ENCODE results near the gene OSBPL5.

OSBPL5 gene

GRCh38 chr11:3197878-3198528, 32.9 kb upstream of the OSBPL5 start:
- DNase-seq: no peak

- DNase-seq: no peak
These were observed 32.1 kb upstream of the OSBPL5 start for GRCh38 chr11:3197044-3197695.

GRCh38 chr11:3196161-3197043, 31.3 kb upstream of the OSBPL5 start:
- no peak for DNase-seq

GRCh38 chr11:3195251-3196160, 30.4 kb upstream of the OSBPL5 start:
- peak; percentile 11 for DNase-seq

GRCh38 chr11:3194016-3194816, 29.1 kb upstream of the OSBPL5 start:
- DNase-seq: no peak

- DNase-seq: no peak
These were observed 28.4 kb upstream of the OSBPL5 start for GRCh38 chr11:3193373-3194015.

- DNase-seq: no peak
These were observed 27.6 kb upstream of the OSBPL5 start for GRCh38 chr11:3192511-3193372.

GRCh38 chr11:3191586-3192324, 26.6 kb upstream of the OSBPL5 start:
- DNase-seq: no peak

GRCh38 chr11:3190600-3190999, 25.5 kb upstream of the OSBPL5 start:
- DNase-seq: no peak

- DNase-seq: no peak
These were observed 24.9 kb upstream of the OSBPL5 start for GRCh38 chr11:3189886-3190583.

- no peak for DNase-seq
These were observed 24.2 kb upstream of the OSBPL5 start for GRCh38 chr11:3189196-3189843.

GRCh38 chr11:3188496-3189195, 23.5 kb upstream of the OSBPL5 start:
- DNase-seq: no peak

- DNase-seq: no peak
These were observed 21.2 kb upstream of the OSBPL5 start for GRCh38 chr11:3186166-3186953.

GRCh38 chr11:3184732-3185347, 19.7 kb upstream of the OSBPL5 start:
- DNase-seq: no peak

GRCh38 chr11:3183523-3183922, 18.4 kb upstream of the OSBPL5 start:
- DNase-seq: no peak

GRCh38 chr11:3182462-3182852, 17.3 kb upstream of the OSBPL5 start:
- no peak for DNase-seq
